CD14-positive monocyte (primary cell): ENCODE measurements around the gene MICU1. TPM values are rescaled to one million over a fixed set of nuclear protein-coding genes. Genes with fewer than 3 reads are reported as not detected.
A peak's percentile ranks its signal among the peaks of the same experiment; 100 is the strongest.

Experiments
- DNase-seq, 3 donors: peaks; one replicate each; pipeline ENCODE4 v3.0.0-alpha.2; 2011 to 2022
- H2AFZ ChIP-seq: 2 replicates; pipeline ENCODE4 v1.6.0; 2012; ENCODE audit warnings: mild to moderate bottlenecking, low read depth, low read length, inconsistent platforms; ENCODE audit not compliant: insufficient read depth, poor library complexity, severe bottlenecking
- H3K27ac ChIP-seq, 2 donors: 1 replicate in 1 of 2; 2 replicates in 1 of 2; pipeline ENCODE4 v1.5.1; 2012 to 2013; ENCODE audit warnings: low read length in 2 of 2, control low read depth in 1 of 2, inconsistent platforms in 1 of 2, low read depth in 1 of 2, mild to moderate bottlenecking in 1 of 2
- H3K27me3 ChIP-seq, 2 donors: one replicate each; pipeline versions ENCODE4 v1.6.0 to v1.6.1; 2011 to 2013; ENCODE audit warnings: low read length in 2 of 2; ENCODE audit not compliant: control insufficient read depth in 2 of 2, insufficient read depth in 2 of 2
- H3K36me3 ChIP-seq, 2 donors: replicated peaks in 1 of 2; 1 replicate in 1 of 2; 2 replicates in 1 of 2; pipeline versions ENCODE4 v1.5.1 to v1.6.1; 2012 to 2013; ENCODE audit warnings: low read length in 2 of 2, control low read depth in 1 of 2, inconsistent platforms in 1 of 2, mild to moderate bottlenecking in 1 of 2; ENCODE audit not compliant: insufficient read depth in 2 of 2, control insufficient read depth in 1 of 2
- H3K4me1 ChIP-seq, 2 donors: 1 replicate in 1 of 2; 2 replicates in 1 of 2; pipeline versions ENCODE4 v1.5.1 to v1.6.1; 2012 to 2013; ENCODE audit warnings: low read length in 2 of 2, control low read depth in 1 of 2, inconsistent platforms in 1 of 2, mild to moderate bottlenecking in 1 of 2, moderate library complexity in 1 of 2; ENCODE audit not compliant: insufficient read depth in 2 of 2, control insufficient read depth in 1 of 2
- H3K4me2 ChIP-seq: replicated peaks from 2 replicates; pipeline ENCODE3; 2012; ENCODE audit warnings: low read length, moderate library complexity, mild to moderate bottlenecking; ENCODE audit not compliant: poor library complexity, severe bottlenecking; ENCODE audit errors: extremely low read depth
- H3K4me3 ChIP-seq, 3 experiments: fragments of 200-600 bp in 1 of 3; sonication (generic) in 1 of 3; replicated peaks in 1 of 3; 1 replicate in 2 of 3; 2 replicates in 1 of 3; pipeline ENCODE4 v1.5.1; 2011 to 2013; ENCODE audit warnings: low read length in 3 of 3, mild to moderate bottlenecking in 3 of 3, control low read depth in 2 of 3, low read depth in 2 of 3, inconsistent platforms in 1 of 3, moderate library complexity in 1 of 3
- H3K79me2 ChIP-seq: 2 replicates; pipeline ENCODE4 v1.6.0; 2012; ENCODE audit warnings: mild to moderate bottlenecking, control low read depth, inconsistent platforms, low read length, moderate library complexity; ENCODE audit not compliant: insufficient read depth
- H3K9ac ChIP-seq: 2 replicates; pipeline ENCODE4 v1.6.0; 2017; ENCODE audit warnings: low read length, mild to moderate bottlenecking; ENCODE audit not compliant: insufficient read depth, poor library complexity, severe bottlenecking
- H3K9me3 ChIP-seq, 2 donors: replicated peaks in 1 of 2; 1 replicate in 1 of 2; 2 replicates in 1 of 2; pipeline versions ENCODE4 v1.5.1 to v1.6.1; 2012 to 2013; ENCODE audit warnings: low read length in 2 of 2, control low read depth in 1 of 2; ENCODE audit not compliant: control insufficient read depth in 1 of 2, insufficient read depth in 1 of 2
- H4K20me1 ChIP-seq: 2 replicates; pipeline ENCODE4 v1.6.0; 2012; ENCODE audit warnings: mild to moderate bottlenecking, low read length, control low read depth, moderate library complexity; ENCODE audit not compliant: insufficient read depth
- H3K27ac Mint-ChIP-seq, 7 donors: one replicate each; pipeline ENCODE4 v1.8.0; 2020; ENCODE audit warnings: mild to moderate bottlenecking in 7 of 7, mixed read lengths in 7 of 7, moderate library complexity in 6 of 7, inconsistent platforms in 2 of 7
- H3K27me3 Mint-ChIP-seq, 3 donors: one replicate each; pipeline ENCODE4 v1.8.0; 2021 to 2022; ENCODE audit warnings: low read depth in 3 of 3, mild to moderate bottlenecking in 3 of 3, mixed read lengths in 3 of 3, moderate library complexity in 3 of 3, inconsistent platforms in 1 of 3
- H3K36me3 Mint-ChIP-seq, 2 donors: one replicate each; pipeline ENCODE4 v1.8.0; 2020; ENCODE audit warnings: mixed read lengths in 2 of 2, inconsistent platforms in 1 of 2, mild to moderate bottlenecking in 1 of 2
- H3K4me1 Mint-ChIP-seq: one replicate; pipeline ENCODE4 v1.8.0; 2020; ENCODE audit warnings: mild to moderate bottlenecking, mixed read lengths
- H3K4me3 Mint-ChIP-seq, 2 donors: one replicate each; pipeline ENCODE4 v1.8.0; 2020; ENCODE audit warnings: mild to moderate bottlenecking in 2 of 2, mixed read lengths in 2 of 2, moderate library complexity in 1 of 2
- H3K9me3 Mint-ChIP-seq, 7 donors: one replicate each; pipeline ENCODE4 v1.8.0; 2020 to 2022; ENCODE audit warnings: mixed read lengths in 7 of 7, mild to moderate bottlenecking in 6 of 7, moderate library complexity in 6 of 7, inconsistent platforms in 2 of 7
- CTCF ChIP-seq: fragments of 200-600 bp; IDR thresholded peaks from one replicate; pipeline ENCODE4 v1.8.0; 2022; ENCODE audit warnings: antibody characterized with exemption, mild to moderate bottlenecking
- WGBS: methylation state at CpG from one replicate; pipeline ENCODE4 v1.1.5; 2013; ENCODE audit warnings: missing lambda C conversion rate; ENCODE audit not compliant: insufficient coverage; 5-methylcytosine and 5-hydroxymethylcytosine counted together
- intact Hi-C, 2 donors: fragments of 100-400 bp; cut with micrococcal nuclease; formaldehyde crosslinking; loops; one replicate each; pipeline versions ENCODE4 v1.15.0 to v1.15.1; 2023
- polyA plus RNA-seq, 3 donors: library from polyadenylated mRNA; depleted of rRNA in 1 of 3; unstranded in 2 of 3; stranded (reverse) in 1 of 3; fragments of 300-500 nt in 2 of 3; fragments of >200 nt in 1 of 3; fragmentation: Illumina TruSeq in 2 of 3; gene quantifications; 1 replicate in 2 of 3; 2 replicates in 1 of 3; pipeline ENCODE4 v1.2.3, GENCODE V29; 2012 to 2021

MICU1 gene
- polyA plus RNA-seq, 3 donors = 51.1 to 76.4 (median 51.7) TPM

DNA sequence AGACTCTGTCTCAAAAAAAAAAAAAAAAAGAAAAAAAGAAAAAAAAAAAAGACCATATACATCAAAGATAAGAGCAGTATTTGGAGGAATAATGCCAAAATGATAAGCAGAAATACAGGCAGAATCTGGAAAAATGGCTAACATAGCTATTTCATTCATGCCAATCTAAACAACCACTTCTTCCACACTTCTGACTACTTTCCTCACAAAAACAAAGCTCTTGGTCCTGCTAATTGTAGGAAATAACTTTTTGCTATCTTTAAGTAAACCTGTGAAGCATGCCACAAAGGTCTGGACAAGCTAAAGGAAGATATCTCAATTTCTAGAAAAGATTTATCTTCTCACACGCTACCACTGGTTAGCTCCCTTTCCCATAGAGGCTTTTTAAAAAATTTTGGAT is 30.4 kb downstream of the MICU1 start:
- Histone ChIP-seq H3K4me3 (no peak overlapping the region), H3K9ac (no peak overlapping the region), H3K36me3 (no peaks in the 10 kb centered on the region), H3K9me3 (no peaks in the 10 kb centered on the region), H2AFZ (no peak overlapping the region), H3K79me2 (peaks cover 86% of the 10 kb centered on the region), H3K27ac (no peak overlapping the region), H3K27me3 (no peaks in the 10 kb centered on the region), H3K4me1 (peaks cover 34 to 50% of the 10 kb centered on the region in 2 donors), H4K20me1 (peaks cover 17% of the 10 kb centered on the region), H3K4me2 (no peak overlapping the region)
- peak overlapping the region in 1 of 7 donors; percentile 72 for H3K27ac Mint-ChIP-seq
- peaks cover 0 to 2% (median 0%) of the 10 kb centered on the region in 3 donors for H3K27me3 Mint-ChIP-seq
- DNase-seq = no peak
- peaks cover 0 to 8% (median 0%) of the 10 kb centered on the region in 7 donors for H3K9me3 Mint-ChIP-seq
- no peak for TF ChIP-seq CTCF
- H3K36me3 Mint-ChIP-seq = peaks cover 4 to 14% of the 10 kb centered on the region in 2 donors
- H3K4me1 Mint-ChIP-seq = peaks cover 52% of the 10 kb centered on the region
- WGBS = no CpG with 5 or more reads among the region's 1 CpG
- intact Hi-C loops = no loop called here
- H3K4me3 Mint-ChIP-seq = no peak overlapping the region

DNA sequence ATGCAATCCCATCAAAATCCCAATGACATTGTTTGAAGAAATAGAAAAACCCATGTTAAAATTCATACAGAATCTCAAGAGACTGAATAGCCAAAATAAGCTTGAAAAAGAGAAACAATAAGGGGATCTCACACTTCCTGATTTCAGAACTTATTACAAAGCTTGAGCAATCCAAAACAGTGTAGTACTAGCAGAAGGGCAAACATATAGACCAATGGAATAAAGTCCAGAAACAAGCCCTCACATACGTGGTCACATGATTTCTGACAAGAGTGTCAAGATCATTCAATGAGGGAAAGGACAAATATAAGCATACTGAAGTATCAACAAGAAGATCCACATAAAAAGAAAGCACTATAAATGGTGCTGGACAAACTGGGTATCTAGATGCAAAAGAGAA is 31.9 kb downstream of the MICU1 start:
- Mint-ChIP-seq H3K9me3 (peaks cover 0 to 11% (median 0%) of the 10 kb centered on the region in 7 donors), H3K4me3 (peak overlapping the region; percentile 27 to 37), H3K27ac (peak overlapping the region; percentile 38 to 89 (median 80)), H3K4me1 (peaks cover 45% of the 10 kb centered on the region), H3K27me3 (peaks cover 0 to 2% (median 0%) of the 10 kb centered on the region in 3 donors), H3K36me3 (peaks cover 7 to 21% of the 10 kb centered on the region in 2 donors)
- Histone ChIP-seq H3K4me2 (peak overlapping the region; percentile 53), H3K9ac (no peak overlapping the region), H3K9me3 (no peaks in the 10 kb centered on the region), H3K27ac (peak overlapping the region in 1 of 2 donors; percentile 74), H3K4me3 (peak overlapping the region in 1 of 3 experiments; percentile 36), H4K20me1 (peaks cover 9% of the 10 kb centered on the region), H3K79me2 (peaks cover 90% of the 10 kb centered on the region), H2AFZ (peak overlapping the region; percentile 6), H3K36me3 (no peaks in the 10 kb centered on the region), H3K27me3 (no peaks in the 10 kb centered on the region), H3K4me1 (peaks cover 25 to 39% of the 10 kb centered on the region in 2 donors)
- WGBS = no CpG with 5 or more reads among the region's 1 CpG
- DNase-seq = peak; percentile 53 to 80 (median 69)
- no peak for TF ChIP-seq CTCF
- intact Hi-C loops = no loop called here
